ENCODE results near the gene MRFAP1. TPM values are rescaled to one million over a fixed set of nuclear protein-coding genes. Genes with fewer than 3 reads are reported as not detected.
"Not testable (repeated sequence)": the region's sequence is repeated elsewhere in the genome, so short reads cannot be mapped to it uniquely, and the experiment has no call there.

MRFAP1 gene
- total RNA-seq, 1 donor from 2014 or later, result 83.2 TPM

GRCh38 chr4:6609415-6610079, 30.9 kb upstream of the MRFAP1 start:
- FAIRE-seq, result no peak
- no peak for DNase-seq (ENCODE audit: low spot score in 2 of 2)

DNA sequence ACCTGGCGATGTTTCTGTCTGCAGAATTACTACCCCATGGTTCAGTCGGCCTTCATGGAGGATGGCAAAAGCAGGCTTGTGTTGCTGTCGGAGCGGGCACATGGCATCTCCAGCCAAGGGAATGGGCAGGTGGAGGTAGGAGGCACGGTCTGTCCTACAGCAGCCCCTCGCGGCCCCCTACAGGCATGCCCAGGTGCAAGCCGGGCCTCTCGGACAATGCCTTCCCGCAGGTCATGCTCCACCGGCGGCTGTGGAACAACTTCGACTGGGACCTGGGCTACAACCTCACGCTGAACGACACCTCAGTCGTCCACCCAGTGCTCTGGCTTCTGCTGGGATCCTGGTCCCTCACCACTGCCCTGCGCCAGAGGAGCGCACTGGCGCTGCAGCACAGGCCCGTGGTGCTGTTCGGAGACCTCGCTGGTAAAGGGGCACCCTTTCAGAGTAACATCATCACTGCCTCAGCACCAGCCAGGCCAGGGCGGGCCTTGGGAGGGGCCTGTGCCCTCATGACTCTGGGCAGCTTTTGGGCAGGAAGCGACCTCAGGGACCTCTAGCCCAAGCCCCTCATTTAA, 29.5 kb upstream of the MRFAP1 start:
- FAIRE-seq (no peak), DNase-seq (ENCODE audit: low spot score in 2 of 2) (no peak)

DNA sequence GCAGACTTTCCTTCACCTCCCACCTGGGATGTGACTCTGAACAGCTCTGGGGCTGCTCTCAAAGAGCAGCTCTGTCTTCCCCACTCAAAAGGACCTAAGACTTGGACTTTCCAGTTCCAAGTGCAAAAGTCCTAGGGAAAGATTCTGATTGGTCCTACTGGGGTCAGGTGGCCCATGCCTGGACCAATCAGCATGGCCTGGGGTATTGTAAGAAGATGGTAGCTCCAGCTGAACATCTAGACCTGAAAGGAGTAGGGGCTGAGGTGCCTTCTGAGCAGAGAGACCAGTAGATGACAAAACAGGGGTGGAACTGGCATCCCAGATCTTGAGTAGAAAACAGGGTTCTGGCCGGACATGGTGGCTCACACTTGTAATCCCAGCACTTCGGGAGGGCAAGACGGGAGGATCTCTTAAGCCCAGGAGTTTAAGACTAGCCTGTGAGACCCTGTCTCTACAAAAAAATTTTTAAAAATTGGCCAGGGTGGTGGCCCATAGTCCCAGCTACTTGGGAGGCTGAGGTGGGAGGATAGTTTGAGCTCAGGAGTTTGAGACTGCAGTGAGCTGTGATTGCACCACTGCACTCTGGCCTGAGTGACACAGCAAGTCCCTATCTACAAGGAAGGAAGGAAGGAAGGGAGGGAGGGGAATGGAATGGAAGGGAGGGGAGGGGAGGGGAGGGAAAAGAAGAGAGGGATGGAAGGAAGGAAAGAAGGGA, 27.4 kb upstream of the MRFAP1 start:
- no peak for DNase-seq (ENCODE audit: low spot score in 2 of 2)
- FAIRE-seq, result no peak

- FAIRE-seq, result no peak
- DNase-seq (ENCODE audit: low spot score in 2 of 2), result no peak
Observed at GRCh38 chr4:6613676-6614651, 26.5 kb upstream of the MRFAP1 start.

DNA sequence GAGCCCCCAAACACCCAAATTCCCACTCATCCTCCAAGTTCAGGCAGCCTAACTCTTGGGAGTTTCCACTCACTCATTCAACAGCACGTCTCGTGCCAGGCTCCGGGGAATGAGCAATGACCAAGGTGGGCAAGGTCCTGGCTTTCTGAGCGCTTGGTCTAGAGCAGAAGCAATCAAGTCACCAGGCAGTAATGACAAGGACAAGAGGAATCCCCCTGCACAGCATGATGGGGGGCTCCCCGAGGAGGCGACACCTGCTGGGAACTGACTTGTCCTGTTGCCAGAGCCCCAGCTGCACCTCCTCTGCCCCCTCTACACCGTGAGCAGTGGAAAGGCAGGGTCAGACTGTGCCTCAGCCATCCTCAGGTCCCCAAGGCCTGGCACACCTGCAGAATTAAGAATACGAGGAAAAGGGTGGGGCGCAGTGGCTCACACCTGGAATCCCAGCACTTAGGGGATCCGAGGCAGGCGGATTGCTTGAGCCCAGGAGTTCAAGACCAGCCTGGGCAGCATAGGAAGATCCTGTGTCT, 25.7 kb upstream of the MRFAP1 start:
- FAIRE-seq, result no peak
- no peak for DNase-seq (ENCODE audit: low spot score in 2 of 2)

DNA sequence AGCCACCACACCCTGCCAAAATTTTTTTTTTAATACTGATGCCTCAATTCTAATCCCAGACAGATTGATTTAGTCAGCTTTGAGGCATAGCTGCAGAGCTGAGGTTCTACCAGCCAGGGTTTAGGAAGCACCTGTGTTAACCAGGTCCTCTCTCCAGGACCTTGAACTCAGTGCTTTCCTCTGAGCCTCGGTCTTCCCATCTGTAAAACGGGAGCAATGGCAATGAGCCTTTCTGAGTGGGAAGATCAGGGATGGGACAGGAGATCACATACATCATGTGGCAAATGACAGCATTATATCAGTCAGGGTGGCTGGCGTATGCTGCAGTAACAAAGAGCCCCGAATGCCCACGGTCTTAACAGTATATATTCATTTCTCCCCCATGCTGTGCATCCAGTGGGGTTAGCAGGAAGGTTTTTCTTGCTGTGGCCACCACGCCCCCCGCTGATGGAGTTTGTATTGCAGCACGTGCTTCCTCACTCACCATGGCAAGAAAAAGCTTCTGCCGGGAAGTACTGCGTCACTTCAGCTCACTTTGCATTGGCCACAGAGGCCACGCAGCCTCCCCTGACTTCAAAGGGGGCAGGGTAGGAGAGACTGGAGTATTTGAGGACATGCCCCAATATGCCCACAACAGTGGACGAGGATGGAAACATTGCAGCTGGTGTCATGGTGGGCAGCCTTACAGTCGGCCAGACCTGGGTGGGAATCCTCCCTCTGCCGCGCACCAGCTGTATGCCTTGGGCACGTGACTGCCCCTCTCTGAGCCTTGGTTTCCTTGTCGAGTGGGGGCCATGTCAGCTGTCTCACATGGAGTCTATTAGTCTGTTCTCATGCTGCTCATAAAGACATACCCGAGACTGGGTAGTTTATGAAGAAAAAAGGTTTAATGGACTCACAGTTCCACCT, 24.1 kb upstream of the MRFAP1 start:
- no peak for FAIRE-seq
- no peak for DNase-seq (ENCODE audit: low spot score in 2 of 2)

DNA sequence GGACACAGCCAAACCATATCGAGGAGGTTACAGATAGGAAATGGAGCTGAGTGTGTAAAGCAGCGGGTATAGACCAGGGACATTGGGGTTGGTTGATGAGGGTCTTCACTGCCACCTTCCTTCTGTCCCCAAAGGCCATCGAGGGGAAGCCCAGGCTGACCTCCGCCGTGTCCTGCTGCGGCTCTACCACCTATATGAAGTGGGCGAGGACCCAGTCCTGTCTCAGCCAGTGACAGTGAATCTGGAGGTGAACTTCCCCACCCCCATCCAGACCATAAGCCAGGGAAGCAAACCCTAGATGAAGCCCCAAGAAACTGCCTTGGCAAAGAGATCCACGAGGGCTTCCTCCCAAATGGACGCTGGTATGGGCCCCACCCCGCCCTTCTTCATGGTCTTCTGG, 23.2 kb upstream of the MRFAP1 start:
- no peak for DNase-seq (ENCODE audit: low spot score in 2 of 2)
- FAIRE-seq, result no peak

GRCh38 chr4:6618386-6619115, 21.9 kb upstream of the MRFAP1 start:
- FAIRE-seq (no peak), DNase-seq (ENCODE audit: low spot score in 2 of 2) (no peak)

DNA sequence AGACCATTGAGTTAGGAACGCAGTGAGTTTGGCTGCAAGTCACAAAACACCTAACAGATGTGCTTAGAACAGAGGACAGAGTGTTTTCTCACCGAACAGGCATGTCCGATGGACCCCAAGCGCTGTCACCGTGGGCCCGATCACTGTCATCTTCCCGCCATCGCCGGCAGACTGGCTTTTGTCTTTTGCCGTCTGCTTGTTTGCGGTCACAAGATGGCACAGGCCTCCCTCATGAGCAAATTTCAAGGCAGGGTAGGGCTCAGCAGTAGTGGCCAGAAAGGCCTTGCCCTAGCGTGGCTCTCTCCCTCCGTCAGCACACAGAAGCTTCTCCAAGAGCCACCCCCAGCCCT, 21.4 kb upstream of the MRFAP1 start:
- DNase-seq (ENCODE audit: low spot score in 2 of 2) (no peak), FAIRE-seq (no peak)

GRCh38 chr4:6619466-6620255, 20.8 kb upstream of the MRFAP1 start:
- FAIRE-seq, result no peak
- DNase-seq (ENCODE audit: low spot score in 2 of 2), result no peak

DNA sequence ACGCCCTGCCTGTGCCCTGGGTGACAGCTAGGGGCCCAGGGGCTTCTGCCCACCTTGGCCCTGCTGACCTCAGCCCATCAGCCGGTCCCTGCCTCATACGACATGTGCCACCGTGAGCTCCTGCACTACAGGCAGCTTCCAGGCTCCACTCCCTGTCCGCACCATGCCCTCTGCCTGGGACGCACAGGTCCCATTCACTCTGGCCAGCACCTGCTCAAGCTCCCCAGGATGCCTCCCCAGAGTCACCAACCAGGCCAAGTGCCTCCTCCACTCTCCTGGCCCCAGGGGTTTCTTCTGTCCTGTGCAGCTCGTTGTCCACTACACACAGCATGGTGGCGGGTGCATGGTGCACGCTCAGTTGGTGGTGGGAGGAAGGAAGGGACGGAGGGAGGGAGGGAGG, 20.2 kb upstream of the MRFAP1 start:
- no peak for DNase-seq (ENCODE audit: low spot score in 2 of 2)
- no peak for FAIRE-seq

DNA sequence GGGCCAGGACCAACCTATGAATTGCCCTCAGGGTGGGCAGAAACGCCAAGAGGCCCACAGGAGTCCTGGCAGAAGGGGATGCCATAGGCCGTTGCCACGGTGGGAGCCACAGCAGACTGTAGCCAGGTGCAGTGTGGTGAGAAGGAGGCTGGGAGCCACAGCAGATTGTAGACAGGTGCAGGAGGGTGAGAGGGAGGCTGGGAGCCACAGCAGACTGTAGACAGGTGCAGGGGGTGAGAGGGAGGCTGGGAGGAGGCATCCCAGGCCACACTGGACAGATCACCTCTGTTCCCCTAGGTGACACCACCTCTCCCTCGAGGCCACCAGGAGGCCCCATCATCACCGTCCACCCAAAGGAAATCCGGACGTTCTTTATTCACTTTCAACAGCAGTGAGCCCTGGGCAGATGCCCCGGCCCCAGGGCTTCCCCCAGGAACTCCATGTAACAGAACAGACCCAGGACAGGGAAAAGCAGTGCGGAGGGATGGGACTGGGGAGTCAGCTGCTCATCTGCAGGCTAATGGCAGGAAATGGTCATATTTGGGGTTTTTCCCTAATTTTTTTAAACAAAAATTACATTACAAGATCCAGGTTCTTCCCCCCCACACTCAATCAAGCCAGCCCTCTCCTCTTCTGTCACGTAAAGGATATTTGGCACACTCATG, 19.5 kb upstream of the MRFAP1 start:
- DNase-seq (ENCODE audit: low spot score in 2 of 2), result no peak
- FAIRE-seq, result no peak

- FAIRE-seq (no peak), DNase-seq (ENCODE audit: low spot score in 2 of 2) (no peak)
Observed at GRCh38 chr4:6621556-6621927, 18.9 kb upstream of the MRFAP1 start.

DNA sequence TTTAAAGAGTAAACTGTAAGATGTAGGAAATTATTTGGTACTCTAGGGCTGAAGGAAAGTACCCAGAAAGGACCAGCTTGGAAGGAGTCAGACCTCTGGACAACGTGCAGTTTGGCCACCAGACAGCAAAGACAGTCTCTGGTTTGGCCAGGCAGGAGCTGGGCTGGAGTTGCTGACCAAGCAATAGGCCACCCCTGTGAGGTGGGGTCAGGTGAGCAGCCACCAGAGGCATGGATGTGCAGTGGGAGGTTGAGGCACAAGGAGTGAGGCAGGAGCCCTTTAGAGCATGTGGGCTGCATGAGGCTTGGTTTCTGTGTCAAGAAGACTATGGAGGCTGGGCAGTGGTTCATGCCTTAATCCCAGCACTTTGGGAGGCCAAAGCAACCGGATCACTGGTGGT, 17.7 kb upstream of the MRFAP1 start:
- DNase-seq (ENCODE audit: low spot score in 2 of 2), result no peak
- FAIRE-seq, result no peak

GRCh38 chr4:6625256-6625655, 15.2 kb upstream of the MRFAP1 start:
- FAIRE-seq (no peak), DNase-seq (ENCODE audit: low spot score in 2 of 2) (no peak)

DNA sequence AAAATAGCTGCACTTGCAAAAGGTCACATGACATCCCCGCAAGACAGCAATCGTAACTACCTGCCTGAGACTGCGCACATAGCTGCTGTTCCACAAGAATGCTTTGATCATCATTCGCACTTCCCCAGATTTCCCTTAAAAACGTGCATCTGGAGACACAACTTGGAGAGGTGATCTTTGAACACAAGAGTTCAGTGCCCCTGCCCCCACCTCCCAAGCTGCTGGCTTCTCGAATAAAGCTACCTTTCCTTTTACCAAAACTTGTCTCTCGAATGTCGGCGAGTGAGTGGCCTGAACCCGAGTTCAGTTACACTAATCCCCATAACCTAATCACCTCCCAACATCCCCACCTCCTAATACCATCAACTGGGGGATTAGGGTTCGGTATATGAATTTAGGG, 14.4 kb upstream of the MRFAP1 start:
- no peak for DNase-seq (ENCODE audit: low spot score in 2 of 2)
- FAIRE-seq, result no peak

DNA sequence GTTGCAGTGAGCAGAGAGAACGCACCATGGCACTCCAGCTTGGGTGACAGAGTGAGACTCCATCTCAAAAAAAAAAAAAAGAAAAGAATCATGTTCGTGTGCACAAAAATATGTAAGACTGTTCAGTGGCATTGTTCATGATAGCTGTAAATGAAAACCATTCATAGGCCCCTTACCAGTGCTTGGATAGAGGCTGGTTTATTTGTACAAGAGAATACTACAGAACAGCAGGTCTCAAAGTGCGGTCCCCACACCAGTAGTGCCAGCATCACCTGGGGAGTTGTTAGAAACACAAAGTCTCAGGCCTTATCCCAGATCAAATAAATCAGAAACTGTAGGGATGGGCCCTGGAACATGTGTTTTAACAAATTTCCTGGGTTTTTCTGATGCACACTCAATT, 12.7 kb upstream of the MRFAP1 start:
- no peak for FAIRE-seq
- DNase-seq (ENCODE audit: low spot score in 2 of 2), result no peak

DNA sequence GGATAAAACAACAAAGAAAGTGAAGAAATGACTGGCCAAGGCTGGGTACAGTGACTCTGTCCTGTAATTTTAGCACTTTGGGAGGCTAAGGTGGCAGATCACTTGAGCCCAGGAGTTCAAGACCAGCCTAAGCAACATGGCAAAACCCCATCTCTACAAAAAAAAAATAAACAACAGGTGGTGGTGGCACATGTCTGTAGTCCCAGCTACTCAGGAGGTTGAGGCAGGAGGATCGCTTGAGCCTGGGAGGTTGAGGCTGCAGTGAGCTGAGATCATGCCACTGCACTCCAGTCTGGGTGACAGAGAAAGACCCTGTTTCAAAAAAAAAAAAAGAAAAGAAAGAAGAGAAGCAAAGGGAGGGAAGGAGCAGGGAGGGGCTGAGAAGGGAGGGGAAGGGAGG, 12.0 kb upstream of the MRFAP1 start:
- DNase-seq (ENCODE audit: low spot score in 2 of 2); FAIRE-seq: not testable (repeated sequence)
